ENCODE data around the gene HMX1. TPM values are rescaled to one million over a fixed set of nuclear protein-coding genes. Genes with fewer than 3 reads are reported as not detected.

HMX1 gene
- total RNA-seq, 1 experiment from 2014 or later: 5.0 TPM

DNA sequence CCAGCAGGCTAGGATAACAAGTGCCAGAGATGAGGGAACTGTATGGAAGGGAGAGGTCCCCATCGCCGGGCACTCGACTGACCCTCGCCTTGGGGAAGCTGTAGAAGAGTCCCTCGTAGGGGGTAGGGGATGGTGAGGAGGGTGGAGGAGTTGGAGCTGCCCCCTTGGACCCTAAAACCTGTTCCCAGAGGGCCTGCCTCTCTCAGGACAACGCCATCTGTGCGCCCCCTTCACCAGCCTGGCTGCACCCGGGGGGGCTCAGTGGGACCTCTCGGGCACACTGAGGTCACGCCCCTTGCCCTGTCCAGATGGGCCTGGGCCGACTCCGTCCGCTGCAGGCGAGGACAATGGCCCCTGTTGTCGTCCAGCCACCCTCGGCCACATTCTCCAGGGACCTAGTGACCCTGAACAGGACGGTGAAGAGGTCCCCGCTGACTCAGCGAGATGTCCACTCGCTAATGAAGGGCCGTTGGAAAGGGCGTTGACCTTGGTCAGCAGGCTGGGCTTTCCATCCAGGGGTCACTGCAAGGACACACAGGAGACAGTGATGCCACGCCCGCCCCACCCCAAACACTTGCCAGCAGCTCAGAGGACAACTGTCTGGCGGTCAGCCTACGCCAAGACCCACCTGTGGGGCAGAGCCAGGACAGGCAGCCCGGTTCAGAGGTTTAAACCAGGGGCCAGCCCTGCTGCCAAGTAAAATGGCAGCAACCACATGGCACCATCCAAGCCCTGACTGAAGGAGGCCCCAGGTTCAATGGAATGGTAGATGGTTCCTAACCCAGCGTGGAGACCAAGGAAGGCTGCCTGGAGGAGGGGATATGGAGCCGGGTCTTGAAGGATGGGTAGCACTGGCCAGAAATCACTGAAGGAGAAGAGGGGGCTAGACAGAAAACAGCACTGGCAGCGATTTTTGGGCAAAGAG lies 51.2 kb downstream of the HMX1 start:
- no peak for DNase-seq (ENCODE audit: low read depth)

DNA sequence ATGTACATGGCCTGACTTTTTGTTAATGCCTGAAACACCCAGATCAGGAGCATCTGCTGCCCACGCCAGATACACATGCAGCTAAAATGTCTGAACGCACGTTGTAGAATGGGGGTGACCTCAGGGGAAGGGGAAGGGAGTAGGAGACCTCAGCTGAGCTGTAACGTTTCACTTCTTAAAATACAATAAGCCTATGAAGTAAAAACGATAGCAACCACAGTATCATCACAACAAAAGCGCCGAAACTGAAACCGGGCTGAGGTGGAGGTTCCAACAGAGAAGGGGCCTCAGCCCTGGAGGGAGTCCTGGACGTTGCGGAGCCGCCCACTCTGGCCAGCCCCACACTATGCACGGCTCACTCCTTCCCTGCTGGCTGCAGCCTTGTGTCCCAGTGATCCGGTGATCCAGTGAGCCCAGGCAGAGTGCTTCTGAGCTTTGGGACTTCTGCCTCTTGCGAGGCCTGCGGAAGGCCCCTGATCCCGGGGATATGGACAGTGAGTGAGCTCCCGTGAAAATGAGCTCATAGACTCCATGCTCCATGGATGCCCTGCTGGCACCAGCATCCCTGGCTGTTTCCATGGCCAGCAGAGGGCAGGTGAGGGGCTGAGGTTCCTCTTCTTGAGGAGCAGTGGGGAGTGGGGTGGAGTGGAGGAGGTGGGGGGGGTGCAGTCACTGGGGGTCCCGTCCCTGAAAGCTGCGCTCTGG lies 52.0 kb downstream of the HMX1 start:
- DNase-seq (ENCODE audit: low read depth): no peak

DNA sequence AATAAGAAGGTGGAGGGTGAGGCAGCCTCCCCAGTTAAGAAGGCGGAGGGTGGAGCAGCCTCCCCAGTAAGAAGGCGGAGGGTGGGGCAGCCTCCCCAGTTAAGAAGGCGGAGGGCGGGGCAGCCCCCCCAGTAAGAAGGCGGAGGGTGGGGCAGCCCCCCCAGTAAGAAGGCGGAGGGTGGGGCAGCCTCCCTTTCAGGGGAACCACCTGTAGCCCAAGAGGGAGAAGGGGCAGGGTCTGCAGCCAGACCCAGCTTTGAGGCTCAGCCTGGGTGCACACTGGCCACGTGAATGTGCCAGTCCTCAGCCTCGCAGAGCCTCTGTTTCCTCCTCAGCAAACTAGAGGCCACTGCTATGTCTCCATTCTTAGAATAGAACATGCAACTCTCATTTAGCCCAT lies 52.6 kb downstream of the HMX1 start:
- no peak for DNase-seq (ENCODE audit: low read depth)

DNA sequence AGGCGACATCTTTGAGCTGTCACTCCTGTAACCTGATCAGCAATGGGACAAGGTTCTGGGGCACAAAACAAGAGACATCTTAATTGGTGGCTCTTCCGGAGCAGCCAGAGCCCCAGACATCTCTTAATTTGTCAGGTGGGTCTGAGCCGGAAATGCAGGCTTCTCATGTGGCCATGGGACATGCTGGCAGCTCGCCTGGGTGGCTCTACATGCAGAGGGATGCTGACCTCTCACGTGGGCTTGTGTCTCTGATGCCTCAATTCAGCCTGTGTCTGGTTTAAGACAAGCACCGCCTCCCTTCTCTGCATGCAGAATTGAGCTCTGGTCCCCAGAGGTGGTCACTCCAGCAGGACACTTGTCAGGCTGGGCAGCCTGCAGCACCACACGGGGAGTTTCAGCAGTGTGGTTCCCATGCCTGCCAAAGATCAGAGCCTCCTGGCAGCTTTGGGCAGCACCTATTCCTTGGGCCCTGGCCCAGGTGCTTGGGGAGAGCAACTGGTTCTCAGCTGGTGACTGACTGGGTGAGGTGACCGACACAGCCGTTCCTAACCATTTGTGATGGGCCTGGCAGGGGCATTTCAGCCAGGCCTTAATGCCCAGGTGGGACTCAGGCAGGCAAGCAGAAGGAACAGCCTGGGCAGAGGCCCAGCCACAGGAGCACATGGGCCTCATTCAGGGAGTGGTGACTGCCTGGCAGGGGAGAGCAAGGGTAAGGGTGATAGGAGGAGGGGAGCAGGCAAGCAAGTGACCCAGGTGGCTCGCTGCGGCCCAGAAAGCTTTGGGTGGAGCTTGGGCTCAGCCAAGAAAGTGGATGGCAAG lies 53.4 kb downstream of the HMX1 start:
- no peak for DNase-seq (ENCODE audit: low read depth)

DNA sequence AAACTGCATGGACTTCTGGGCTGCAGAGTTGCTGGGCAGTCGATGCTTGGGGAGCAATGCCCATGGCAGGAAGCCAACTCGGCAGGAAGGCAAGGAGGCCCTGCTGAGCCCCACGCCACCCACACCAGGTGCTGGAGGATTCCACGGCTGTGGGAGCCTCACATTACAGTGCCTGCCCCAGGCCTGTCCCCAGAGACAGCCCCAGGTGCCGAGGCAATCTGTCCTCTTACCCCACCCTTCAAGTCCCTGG lies 53.9 kb downstream of the HMX1 start:
- no peak for DNase-seq (ENCODE audit: low read depth)

DNA sequence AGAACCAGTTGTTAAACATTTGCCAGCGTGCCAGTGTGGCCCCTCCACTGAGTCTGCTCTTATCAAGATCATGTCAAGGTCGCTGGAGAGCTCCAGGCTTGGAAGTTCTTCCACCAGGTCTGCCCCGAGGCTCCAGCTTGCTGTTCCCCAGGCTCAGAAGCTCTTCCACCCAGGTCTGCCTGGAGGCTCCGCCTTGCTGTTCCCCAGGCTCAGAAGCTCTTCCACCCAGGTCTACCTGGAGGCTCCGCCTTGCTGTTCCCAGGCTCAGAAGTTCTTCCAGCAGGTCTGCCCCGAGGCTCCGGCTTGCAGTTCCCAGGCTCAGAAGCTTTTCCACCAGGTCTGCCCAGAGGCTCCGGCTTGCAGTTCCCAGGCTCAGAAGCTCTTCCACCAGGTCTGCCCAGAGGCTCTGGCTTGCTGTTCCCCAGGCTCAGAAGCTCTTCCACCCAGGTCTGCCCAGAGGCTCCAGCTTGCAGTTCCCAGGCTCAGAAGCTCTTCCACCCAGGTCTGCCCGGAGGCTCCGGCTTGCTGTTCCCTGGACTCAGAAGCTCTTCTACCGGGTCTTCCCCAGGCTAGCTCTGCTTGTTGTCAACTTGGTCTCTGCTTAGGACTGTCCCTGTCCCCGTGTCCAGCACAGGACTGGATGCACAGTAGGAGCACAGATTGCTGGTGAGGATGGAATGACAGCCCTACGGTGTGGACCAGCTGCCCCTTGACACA lies 54.4 kb downstream of the HMX1 start:
- no peak for DNase-seq (ENCODE audit: low read depth)

Data from Daoy (cell line).